Germinal center (tissue), 1 donor: ENCODE data around the gene PLEKHA3.
A peak's percentile ranks its signal among the peaks of the same experiment; 100 is the strongest.
"Not testable (repeated sequence)": the region's sequence is repeated elsewhere in the genome, so short reads cannot be mapped to it uniquely, and the experiment has no call there.

Source experiments
- DNase-seq: peaks from one replicate; pipeline ENCODE4 v3.0.0; 2012; ENCODE audit warnings: mixed read lengths, low spot score

Gene PLEKHA3

GRCh38 chr2:178525460-178525859 is 45.2 kb downstream of the PLEKHA3 start:
- not testable (repeated sequence) for DNase-seq

DNA sequence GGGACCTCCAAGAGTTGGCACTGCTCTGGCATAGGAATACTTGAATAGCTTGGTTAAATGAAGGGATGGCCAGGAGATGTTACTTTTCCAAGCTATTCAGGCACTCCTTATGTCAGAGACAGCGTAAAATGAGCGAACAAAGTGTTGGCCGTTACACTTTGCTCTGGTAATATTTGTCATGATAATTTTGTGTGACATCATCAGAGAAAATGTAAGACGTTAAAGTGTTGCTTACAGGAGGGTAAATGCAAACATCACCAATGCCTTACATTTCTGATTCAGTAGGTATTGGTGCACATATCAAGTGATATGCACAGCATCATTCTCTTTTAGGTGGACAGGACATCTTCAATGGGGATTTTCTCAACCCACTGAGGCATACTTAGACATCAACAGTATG is 46.0 kb downstream of the PLEKHA3 start:
- no peak for DNase-seq

GRCh38 chr2:178527592-178527991 is 47.3 kb downstream of the PLEKHA3 start:
- no peak for DNase-seq

DNA sequence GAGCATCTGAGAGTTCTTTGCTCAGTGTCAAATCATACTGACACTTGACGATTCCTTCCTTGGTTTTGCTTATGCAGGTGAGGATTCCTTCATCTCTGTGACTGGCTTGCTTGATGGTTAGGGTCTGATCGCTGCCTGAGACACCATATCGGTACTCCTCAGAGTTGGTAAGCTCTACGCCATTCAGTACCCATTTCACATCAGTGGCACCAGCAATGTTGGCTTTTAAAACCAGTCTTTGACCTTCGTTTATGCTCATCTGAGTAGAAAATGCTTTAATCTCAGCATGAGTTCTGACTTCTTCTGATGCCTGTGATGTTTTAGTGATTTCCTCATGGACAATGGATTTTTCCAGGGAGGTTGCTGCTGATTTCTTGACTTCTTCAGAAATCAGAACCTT is 48.4 kb downstream of the PLEKHA3 start:
- no peak for DNase-seq

- DNase-seq: no peak
These were observed 48.9 kb downstream of the PLEKHA3 start for GRCh38 chr2:178529194-178529593.

DNA sequence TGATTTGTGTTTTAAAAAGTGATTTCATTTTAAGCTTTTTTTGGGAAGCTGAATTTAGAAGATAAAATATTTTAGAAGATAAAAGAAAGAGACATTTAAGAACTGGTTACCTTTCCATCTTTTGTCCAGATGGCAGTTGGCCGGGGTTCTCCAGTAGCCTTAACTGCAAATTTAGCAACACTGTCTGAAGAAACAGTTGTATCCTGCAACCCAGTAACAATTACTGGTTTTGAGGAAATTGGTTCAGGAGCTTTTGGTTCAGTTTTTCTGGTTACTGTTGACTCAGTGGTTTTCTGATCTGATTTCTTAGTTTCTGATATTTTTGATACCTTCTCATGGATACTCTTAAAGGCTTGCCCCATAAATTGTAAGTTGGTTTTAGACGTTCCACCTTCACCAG is 49.9 kb downstream of the PLEKHA3 start:
- no peak for DNase-seq

GRCh38 chr2:178530625-178531142 is 50.4 kb downstream of the PLEKHA3 start:
- peak; percentile 20 for DNase-seq

DNA sequence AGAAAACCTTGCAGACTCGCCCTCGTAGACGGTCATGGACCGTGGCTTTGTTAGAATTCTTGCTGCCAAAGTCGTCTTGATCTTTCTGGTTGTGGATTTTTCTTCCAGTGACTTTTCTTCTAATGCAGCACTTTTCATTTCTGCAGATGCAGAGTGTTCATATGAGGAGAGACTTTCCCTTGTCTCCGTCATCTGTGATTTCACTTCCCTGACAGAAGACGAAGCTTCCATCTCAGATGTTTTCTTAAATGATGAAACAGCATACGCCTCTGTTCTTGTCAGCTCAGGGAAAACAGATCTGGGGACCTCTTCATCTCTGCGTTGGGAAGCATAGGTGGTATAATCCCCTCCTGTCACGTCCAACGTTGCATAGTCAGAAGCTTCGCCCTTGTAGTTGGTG is 50.9 kb downstream of the PLEKHA3 start:
- no peak for DNase-seq

- no peak for DNase-seq
These were observed 55.8 kb downstream of the PLEKHA3 start for GRCh38 chr2:178536037-178536436.

DNA sequence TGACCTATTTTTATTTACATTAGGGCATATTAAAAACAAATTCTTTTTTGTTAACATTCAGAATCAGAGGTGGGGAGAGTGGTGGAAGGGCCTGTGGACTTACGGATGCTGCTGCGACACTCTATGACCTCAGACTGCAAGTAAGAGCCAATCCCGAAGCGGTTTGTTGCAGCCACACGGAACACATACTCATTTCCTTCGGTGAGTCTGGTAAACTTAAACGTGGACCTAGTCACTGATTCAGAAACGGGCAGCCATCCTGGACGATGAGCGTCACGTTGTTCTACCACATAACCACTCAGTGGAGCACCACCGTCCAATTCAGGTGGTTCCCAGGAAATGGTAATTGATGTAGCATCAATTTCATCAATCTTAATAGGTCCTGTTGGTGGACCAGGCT is 61.9 kb downstream of the PLEKHA3 start:
- no peak for DNase-seq

DNA sequence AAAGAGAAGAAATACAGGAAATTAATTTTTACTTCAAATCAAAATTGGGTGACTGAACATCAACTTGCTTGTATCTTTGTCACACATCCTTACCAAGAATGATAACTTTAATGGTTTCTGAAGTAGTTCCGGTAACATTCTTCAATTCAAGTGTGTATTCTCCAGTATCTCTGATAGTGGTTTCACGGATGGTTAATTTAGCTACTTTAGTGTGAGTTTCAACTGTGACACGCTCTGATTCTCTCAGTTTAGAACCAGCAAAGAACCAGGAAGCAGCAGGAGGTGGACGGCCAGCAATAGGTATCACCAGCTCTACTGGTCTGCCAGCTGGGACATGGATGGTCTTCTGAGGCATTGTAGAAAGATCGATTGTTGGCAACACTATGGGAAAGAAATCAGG is 62.3 kb downstream of the PLEKHA3 start:
- no peak for DNase-seq

- DNase-seq: no peak
These were observed 70.1 kb downstream of the PLEKHA3 start for GRCh38 chr2:178550352-178550751.

DNA sequence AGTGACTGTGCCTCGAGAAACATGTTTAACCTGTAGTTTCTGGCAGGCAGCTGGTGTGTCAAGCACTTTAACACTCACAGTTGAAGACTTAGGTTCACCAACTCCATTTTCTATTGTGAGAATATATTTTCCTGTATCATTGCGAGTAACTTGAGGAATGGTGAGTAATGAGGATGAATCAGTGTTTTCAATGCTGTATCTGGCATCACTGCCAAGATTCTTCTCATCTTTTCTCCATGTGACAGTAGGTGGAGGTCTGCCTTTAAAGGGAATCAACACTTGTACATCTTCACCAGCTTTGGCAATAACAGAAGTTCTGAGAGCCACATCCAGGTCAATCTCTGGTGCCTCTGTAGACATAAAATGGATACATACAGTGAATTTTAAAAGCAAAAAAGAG is 72.8 kb downstream of the PLEKHA3 start:
- no peak for DNase-seq
